Fibroblast of skin of abdomen (primary cell): ENCODE data around the gene MEIS3.

Source experiments
- DNase-seq: peaks from one replicate; pipeline ENCODE4 v3.0.0-alpha.2; 2013

The MEIS3 gene

GRCh38 chr19:47435196-47435595 is 15.9 kb upstream of the MEIS3 start:
- no peak for DNase-seq

DNA sequence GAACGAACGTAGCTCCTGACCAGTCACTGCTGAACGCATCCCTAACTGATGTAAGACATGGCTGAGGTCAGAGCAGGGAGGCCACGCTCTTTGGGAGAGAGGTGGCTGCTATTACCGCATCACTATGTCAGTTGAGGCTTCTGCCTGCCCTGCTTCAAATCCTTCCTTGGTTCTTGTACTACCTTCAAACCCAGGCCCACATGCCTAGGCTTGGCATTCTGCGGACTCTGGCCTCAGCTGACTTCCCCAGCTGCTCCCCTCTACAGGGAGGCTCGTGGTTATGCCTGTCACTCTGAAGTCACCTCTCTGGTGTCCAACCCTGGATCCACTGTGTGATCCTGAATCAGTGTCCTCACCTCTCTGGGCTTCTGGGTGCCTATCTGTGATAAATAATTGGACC is 14.8 kb upstream of the MEIS3 start:
- DNase-seq, result no peak

- no peak for DNase-seq
Observed at GRCh38 chr19:47433121-47433520, 13.8 kb upstream of the MEIS3 start.

DNA sequence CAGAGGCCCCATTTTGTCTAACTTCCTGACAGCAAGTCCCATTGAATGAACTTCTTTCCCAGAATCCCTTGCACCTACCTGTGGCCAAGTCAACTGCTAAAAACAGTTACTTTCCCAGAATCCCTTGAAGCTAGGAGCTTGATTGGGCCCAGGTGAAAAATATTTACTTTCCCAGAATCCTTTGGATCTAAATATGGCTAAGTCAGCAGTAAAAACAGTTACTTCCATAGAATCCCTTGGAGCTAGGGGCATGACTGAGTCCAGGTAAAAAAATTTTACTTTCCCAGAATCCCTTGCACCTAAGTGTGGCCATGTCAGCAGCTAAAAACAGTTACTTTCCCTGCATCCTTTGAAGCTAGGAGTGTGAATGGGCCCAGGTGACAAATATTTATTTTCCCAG is 13.2 kb upstream of the MEIS3 start:
- no peak for DNase-seq

DNA sequence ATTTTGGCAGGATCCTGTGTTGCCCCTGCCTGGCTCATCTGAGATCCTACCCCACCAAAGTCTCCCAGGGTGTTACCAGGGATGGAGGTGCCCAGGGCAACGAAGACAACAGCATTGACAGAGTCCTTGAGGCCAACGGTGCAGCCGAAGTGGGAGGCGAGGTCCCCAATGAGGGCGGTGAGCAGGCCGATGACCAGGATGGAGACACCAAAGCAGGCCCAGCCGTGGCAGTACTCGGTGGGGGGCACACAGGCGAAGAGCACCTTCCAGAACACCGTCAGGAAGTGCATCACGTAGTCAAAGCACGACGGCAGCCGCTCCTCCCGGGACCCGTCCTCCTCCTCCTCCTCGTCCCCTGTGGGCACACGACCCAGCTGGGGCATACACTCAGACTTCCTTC is 12.8 kb upstream of the MEIS3 start:
- no peak for DNase-seq

- peak; percentile 60 for DNase-seq
Observed at GRCh38 chr19:47430041-47430802, 10.9 kb upstream of the MEIS3 start.

GRCh38 chr19:47429140-47429793 is 9.9 kb upstream of the MEIS3 start:
- DNase-seq, result no peak

GRCh38 chr19:47428177-47428894 is 9.0 kb upstream of the MEIS3 start:
- peak; percentile 100 for DNase-seq

GRCh38 chr19:47427241-47428176 is 8.2 kb upstream of the MEIS3 start:
- peak; percentile 62 for DNase-seq

- DNase-seq, result no peak
Observed at GRCh38 chr19:47423203-47423882, 4.0 kb upstream of the MEIS3 start.

GRCh38 chr19:47422417-47423163 is 3.3 kb upstream of the MEIS3 start:
- no peak for DNase-seq

GRCh38 chr19:47421844-47422395 is 2.6 kb upstream of the MEIS3 start:
- peak; percentile 93 for DNase-seq

GRCh38 chr19:47421244-47421786 is 2.0 kb upstream of the MEIS3 start:
- no peak for DNase-seq

GRCh38 chr19:47419789-47420188 is 462 bp upstream of the MEIS3 start:
- DNase-seq, result no peak

DNA sequence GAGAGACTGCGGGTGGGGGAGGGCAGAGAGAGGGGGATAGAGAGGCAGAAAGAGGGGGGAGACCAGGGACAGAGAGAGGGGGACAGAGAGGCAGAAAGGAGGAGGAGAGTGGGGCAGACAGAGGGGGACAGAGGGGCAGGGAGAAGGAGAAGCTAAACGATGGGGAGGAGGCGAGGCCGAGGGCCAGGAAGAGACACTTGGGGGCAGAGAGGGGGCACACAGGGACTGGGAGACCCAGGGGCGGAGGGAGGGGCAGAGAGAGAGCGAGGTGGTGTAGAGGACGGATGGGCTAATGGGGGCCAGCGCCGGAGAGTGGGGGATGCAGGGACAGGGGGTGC is 666 bp downstream of the MEIS3 start:
- DNase-seq, result no peak

DNA sequence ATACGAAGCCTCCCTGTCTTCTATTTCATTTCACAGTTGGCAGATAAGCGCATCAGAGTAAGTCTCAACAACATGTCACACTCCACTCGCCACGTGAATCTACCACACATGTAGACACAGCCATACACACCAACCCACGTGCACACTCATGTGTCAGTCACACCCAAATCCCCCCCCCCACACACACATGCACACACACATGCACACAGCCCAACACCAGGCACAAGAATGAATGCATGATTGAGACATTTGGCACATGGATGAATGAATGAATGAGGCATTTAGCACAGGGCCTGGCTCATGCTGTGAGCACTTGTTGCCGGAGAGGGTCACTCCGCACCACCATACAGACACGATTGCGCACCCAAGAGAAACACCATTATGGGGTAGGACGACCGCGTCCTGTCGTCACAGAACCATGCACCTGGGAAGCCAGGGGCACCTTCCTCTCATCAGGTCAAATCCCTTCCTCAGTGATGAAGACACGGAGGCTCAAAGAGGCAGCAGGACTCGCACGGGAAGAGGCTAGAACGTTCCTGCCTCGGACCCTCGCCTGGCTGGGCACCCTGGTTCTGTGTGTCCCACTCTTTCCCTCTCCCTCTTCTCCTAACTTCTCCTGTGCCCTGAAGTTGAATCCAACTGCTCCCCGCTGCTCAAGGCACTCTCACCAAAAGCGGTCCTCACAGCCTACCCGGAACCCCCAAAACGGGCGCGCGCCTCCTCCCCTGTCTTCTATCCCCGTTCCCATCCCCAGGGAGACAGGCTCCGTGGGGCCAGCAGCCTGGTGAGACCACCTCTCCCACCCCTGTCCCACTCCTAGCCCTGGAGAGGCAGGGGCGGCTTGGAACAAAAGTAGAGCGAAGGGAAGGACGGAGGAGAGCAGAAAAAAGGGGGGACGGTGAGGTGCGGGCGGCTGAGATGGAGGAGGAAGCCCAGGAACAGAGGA is 1.3 kb downstream of the MEIS3 start:
- no peak for DNase-seq

- no peak for DNase-seq
Observed at GRCh38 chr19:47417107-47417745, 2.1 kb downstream of the MEIS3 start.

DNA sequence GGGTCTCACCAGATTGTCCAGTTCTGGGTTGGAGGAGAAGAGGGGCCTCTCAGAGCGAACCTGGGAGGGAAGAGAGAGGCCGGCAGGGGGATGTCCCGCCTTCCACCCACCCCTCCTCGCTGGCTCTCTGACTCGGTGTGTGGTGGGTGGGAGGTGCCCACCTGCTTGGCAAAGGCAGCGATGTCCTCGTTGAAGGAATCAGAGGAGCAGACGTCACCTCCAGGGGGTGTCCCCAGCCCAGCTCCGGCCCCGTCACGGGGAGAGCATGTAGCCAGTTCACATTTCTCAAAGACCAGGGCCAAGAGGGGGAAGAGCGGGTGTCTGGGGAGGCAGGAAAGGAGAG is 2.7 kb downstream of the MEIS3 start:
- no peak for DNase-seq
